Cardiac muscle cell (in vitro differentiated cells and primary cell): Measurements from ENCODE around the gene CDH9. TPM values are rescaled to one million over a fixed set of nuclear protein-coding genes. Genes with fewer than 3 reads are reported as not detected.

Experiments
- DNase-seq, 2 donors: peaks; one replicate each; pipeline versions ENCODE4 v3.0.0 to v3.0.0-alpha.2; 2010 to 2017; ENCODE audit warnings: low read depth in 1 of 2, low spot score in 1 of 2
- H3K27ac ChIP-seq: fragments of 200-600 bp; sonication (generic); 2 replicates; pipeline ENCODE4 v1.5.1; 2016
- H3K27me3 ChIP-seq: fragments of 200-600 bp; sonication (generic); 2 replicates; pipeline ENCODE4 v1.6.0; 2016; ENCODE audit warnings: control low read depth
- H3K36me3 ChIP-seq: fragments of 200-600 bp; sonication (generic); 2 replicates; pipeline ENCODE4 v1.5.1; 2016; ENCODE audit warnings: control low read depth
- H3K4me1 ChIP-seq: fragments of 200-600 bp; sonication (generic); 2 replicates; pipeline ENCODE4 v1.8.1; 2017; ENCODE audit warnings: low read depth, mild to moderate bottlenecking, mixed run types
- H3K4me3 ChIP-seq: fragments of 200-600 bp; sonication (generic); 2 replicates; pipeline ENCODE4 v1.5.1; 2016; ENCODE audit warnings: mild to moderate bottlenecking
- H3K9me3 ChIP-seq: fragments of 200-600 bp; sonication (generic); 2 replicates; pipeline ENCODE4 v1.5.1; 2017; ENCODE audit warnings: low read depth, mild to moderate bottlenecking, control low read depth
- polyA plus RNA-seq: library from polyadenylated mRNA; unstranded; fragments of >200 nt; fragmentation: Nextera tagmentation; extraction: Ambion mirVana; gene quantifications from 2 replicates; pipeline ENCODE4 v1.2.1, GENCODE V29; 2016
- total RNA-seq: library from RNA; depleted of rRNA; stranded (reverse); fragments of >200 nt; gene quantifications from 2 replicates; pipeline ENCODE4 v1.2.3, GENCODE V29; 2016
- TF ChIP-seq, protein P1 (sequence below): IDR thresholded peaks from 2 replicates; pipeline ENCODE4 v1.5.1; 2012; ENCODE audit warnings: low read depth, mild to moderate bottlenecking, low read length

Gene CDH9
- total and polyA plus RNA-seq, 2 experiments from 2014 or later, result not detected

DNA sequence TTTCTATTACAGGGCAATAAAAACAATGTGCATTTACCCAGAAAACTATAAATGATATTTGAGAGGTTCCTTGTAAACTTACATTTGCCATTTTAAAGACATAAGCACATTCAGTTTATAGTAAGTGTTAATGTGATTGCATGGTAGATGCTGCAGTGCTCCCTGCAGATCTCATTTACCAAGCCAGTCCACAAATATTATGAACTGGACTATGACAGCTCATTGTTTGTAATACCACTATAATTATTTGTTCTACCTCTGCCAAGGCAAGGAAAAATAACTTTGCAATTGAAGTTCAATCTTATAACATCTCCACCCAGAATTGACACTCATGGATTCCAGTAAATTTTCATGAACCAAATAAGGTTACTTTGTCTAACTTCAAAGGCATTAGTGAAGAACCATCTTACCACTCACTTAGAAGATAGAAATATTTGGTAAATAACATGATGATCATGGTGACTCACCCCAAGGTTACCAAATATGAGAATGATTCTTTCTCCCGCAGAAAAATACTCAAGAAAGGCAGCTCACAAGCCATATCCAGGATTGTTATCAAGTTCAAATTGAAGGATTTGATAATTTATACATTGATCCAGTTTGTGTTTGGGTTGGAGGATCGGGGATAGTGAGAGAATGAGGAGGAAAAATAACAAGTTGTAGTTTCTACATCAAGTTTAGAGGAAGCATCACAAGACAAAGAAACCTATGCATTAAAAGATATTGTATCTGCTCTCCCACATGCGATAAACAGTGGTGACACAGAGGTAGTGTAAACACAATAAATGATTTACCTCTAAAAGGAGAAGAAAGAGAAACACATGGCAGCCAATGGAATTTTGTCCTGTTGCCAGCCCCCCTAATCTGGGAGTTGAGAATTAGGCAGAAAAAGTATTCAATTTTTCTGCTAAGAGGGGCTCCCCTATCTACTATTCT lies 29.5 kb downstream of the CDH9 start:
- H3K4me1 ChIP-seq, result no peaks in the 10 kb centered on the region
- no peak overlapping the region for H3K27ac ChIP-seq
- no peaks in the 10 kb centered on the region for H3K36me3 ChIP-seq
- no peaks in the 10 kb centered on the region for H3K9me3 ChIP-seq
- TF ChIP-seq, protein P1, sequence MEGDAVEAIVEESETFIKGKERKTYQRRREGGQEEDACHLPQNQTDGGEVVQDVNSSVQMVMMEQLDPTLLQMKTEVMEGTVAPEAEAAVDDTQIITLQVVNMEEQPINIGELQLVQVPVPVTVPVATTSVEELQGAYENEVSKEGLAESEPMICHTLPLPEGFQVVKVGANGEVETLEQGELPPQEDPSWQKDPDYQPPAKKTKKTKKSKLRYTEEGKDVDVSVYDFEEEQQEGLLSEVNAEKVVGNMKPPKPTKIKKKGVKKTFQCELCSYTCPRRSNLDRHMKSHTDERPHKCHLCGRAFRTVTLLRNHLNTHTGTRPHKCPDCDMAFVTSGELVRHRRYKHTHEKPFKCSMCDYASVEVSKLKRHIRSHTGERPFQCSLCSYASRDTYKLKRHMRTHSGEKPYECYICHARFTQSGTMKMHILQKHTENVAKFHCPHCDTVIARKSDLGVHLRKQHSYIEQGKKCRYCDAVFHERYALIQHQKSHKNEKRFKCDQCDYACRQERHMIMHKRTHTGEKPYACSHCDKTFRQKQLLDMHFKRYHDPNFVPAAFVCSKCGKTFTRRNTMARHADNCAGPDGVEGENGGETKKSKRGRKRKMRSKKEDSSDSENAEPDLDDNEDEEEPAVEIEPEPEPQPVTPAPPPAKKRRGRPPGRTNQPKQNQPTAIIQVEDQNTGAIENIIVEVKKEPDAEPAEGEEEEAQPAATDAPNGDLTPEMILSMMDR, result no peak
- no peak for DNase-seq
- H3K27me3 ChIP-seq, result no peaks in the 10 kb centered on the region
- H3K4me3 ChIP-seq, result no peak overlapping the region

DNA sequence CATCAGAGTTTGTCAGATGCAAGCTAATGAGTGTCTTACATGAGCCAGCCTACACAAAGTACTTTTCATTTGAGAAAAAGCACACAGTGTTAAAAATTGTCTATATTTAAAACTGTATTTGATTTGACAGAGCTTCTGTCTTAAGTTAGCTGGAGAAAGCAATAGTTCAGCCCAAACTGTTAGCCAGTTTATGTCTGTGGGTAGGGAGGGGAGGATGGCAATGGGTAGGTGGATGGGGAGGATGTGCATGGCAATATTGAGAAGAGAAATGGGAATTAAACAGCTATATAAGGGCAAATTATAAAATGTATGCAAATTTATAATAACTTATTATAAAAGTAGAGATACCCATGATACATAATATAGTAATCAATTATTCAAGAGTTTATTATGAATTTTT lies 31.3 kb downstream of the CDH9 start:
- no peaks in the 10 kb centered on the region for H3K9me3 ChIP-seq
- H3K4me3 ChIP-seq, result no peak overlapping the region
- no peaks in the 10 kb centered on the region for H3K27me3 ChIP-seq
- H3K36me3 ChIP-seq, result no peaks in the 10 kb centered on the region
- H3K27ac ChIP-seq, result no peak overlapping the region
- no peak for DNase-seq
- H3K4me1 ChIP-seq, result no peaks in the 10 kb centered on the region
- TF ChIP-seq, protein P1, result no peak

DNA sequence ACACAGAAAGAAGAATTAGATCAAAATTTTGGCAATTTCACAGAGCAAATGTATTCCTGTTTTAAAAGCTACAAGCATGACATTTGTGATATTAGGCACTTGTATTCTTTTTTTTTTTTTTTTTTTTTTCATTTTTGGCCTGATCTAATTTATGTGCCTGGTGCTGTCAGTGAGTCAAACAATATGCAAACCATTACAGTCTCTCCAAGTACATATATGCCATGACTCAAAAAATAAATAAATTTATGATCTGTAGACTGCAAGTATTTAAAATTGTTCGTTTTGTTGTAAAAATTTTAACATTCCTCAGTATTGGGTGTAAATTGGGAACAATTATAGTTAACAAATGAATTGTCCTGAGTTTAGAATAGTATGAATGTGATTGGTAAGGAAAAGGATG lies 51.4 kb downstream of the CDH9 start:
- no peak overlapping the region for H3K4me3 ChIP-seq
- no peak for DNase-seq
- H3K4me1 ChIP-seq, result no peaks in the 10 kb centered on the region
- no peaks in the 10 kb centered on the region for H3K36me3 ChIP-seq
- H3K27ac ChIP-seq, result no peak overlapping the region
- no peaks in the 10 kb centered on the region for H3K9me3 ChIP-seq
- no peaks in the 10 kb centered on the region for H3K27me3 ChIP-seq
- TF ChIP-seq, protein P1, result no peak

DNA sequence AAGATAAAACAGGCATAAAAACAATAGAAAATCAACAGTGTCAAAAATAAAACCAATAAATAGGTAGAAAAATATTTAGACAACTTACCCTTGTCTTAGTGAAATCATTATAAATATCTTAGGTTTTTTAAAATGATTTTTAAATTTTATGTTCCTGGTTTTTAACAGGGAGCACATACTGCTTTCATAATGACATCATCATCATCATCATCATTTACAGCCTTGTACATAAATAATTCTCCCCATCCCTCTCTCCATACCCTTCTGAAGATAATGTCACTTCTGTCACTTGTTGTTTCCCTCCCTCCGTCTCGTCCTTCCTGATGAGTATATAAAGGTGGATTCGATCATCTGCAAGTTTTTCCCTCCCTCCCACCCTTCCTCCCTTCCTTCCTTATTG lies 56.6 kb downstream of the CDH9 start:
- Histone ChIP-seq H3K27me3 (no peaks in the 10 kb centered on the region), H3K27ac (no peak overlapping the region), H3K4me1 (no peaks in the 10 kb centered on the region), H3K4me3 (no peak overlapping the region), H3K9me3 (no peaks in the 10 kb centered on the region), H3K36me3 (no peaks in the 10 kb centered on the region)
- DNase-seq, result no peak
- TF ChIP-seq, protein P1, result no peak

DNA sequence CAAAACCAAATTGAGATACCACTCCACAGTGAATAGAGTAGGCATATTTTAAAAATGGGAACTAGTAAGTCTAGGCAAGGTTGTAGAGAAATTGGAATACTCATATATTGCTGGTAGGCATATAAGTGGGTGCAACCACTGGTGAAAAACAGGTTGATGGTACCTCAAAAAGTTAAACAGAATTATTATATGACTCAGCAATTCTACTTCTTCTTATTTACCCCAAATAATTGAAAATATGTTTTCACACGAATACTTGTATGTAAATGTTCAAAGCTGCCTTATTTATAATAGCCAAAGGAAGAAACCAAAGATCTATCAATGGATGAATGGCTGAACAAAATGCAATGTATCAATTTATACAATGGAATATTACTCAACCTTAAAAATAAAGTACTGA lies 79.1 kb downstream of the CDH9 start:
- no peaks in the 10 kb centered on the region for H3K4me1 ChIP-seq

More for the DNA sequence above, 79.1 kb downstream of the CDH9 start:
- no peak overlapping the region for H3K4me3 ChIP-seq
- no peaks in the 10 kb centered on the region for H3K36me3 ChIP-seq
- H3K27me3 ChIP-seq, result no peaks in the 10 kb centered on the region
- no peak overlapping the region for H3K27ac ChIP-seq
- DNase-seq, result no peak
- TF ChIP-seq, protein P1, result no peak
- no peaks in the 10 kb centered on the region for H3K9me3 ChIP-seq
